Activated T-cell treated with anti-CD3 and anti-CD28 coated beads, Interleukin-2, amount 50 U/mL, for 1 hour (primary cell): ENCODE results near the gene ZNF583.

ENCODE experiments used
- DNase-seq: peaks from one replicate; pipeline ENCODE4 v3.0.0-alpha.2; 2020

ZNF583 gene

GRCh38 chr19:56476093-56476492 is 72.0 kb downstream of the ZNF583 start:
- DNase-seq: no peak
